Measurements from ENCODE around the gene TFF2. TPM values are rescaled to one million over a fixed set of nuclear protein-coding genes. Genes with fewer than 3 reads are reported as not detected.

Gene TFF2
- total and polyA plus RNA-seq, 2 of the 4 experiments (the other 2 are of a cell fraction) = not detected

GRCh38 chr21:42348762-42349161, 2.0 kb downstream of the TFF2 start:
- H2AK5ac ChIP-seq (ENCODE audit: low read depth, low read length) = no peak overlapping the region
- DNase-seq = no peak
- no peak overlapping the region for H2BK20ac ChIP-seq (ENCODE audit: low read depth, low read length)
- no peak overlapping the region for H2BK15ac ChIP-seq (ENCODE audit: low read depth, low read length)
- no peak overlapping the region for H3K14ac ChIP-seq (replicated peaks; ENCODE audit: low read depth, low read length)
- intact Hi-C loops (cut with micrococcal nuclease) (no loop called here), dilution Hi-C loops (cut with HindIII; ENCODE audit: low sequenced_read_pairs, unreplicated experiment) (no loop called here), in situ Hi-C loops (cut with MboI; ENCODE audit: low sequenced_read_pairs) (no loop called here)
- no peak overlapping the region for H3K56ac ChIP-seq (ENCODE audit: extremely low read depth, insufficient read depth, low read length)
- H4K91ac ChIP-seq (ENCODE audit: insufficient read depth, low read depth, low read length) = no peak overlapping the region
- no peak overlapping the region for H3K27ac ChIP-seq (ENCODE audit: insufficient read depth, low read length)
- POLR2A ChIA-PET (ENCODE audit: unreplicated experiment) = no interaction called here
- no peak overlapping the region for H3K4me3 ChIP-seq (ENCODE audit: insufficient read depth, low read depth, low read length)
- H2BK120ac ChIP-seq (ENCODE audit: low read depth, low read length) = no peak overlapping the region
- H3K9ac ChIP-seq (ENCODE audit: low read depth, low read length) = no peak overlapping the region
- H2AK9ac ChIP-seq (replicated peaks; ENCODE audit: low read depth, low read length, poor library complexity) = no peak overlapping the region
- no peaks in the 10 kb centered on the region for H4K20me1 ChIP-seq (ENCODE audit: insufficient read depth, low read length)
- H3K9me3 ChIP-seq (ENCODE audit: control insufficient read depth, insufficient read depth, low read length) = no peaks in the 10 kb centered on the region; the same call in 1 of the 2 replicates
- no TSS peak for BruUV-seq (replicated peaks)
- no peak overlapping the region for H3K18ac ChIP-seq (ENCODE audit: low read depth, low read length)
- no peaks in the 10 kb centered on the region for H3K36me3 ChIP-seq (ENCODE audit: control insufficient read depth, insufficient read depth, low read length)
- H3K27me3 ChIP-seq (ENCODE audit: control insufficient read depth, insufficient read depth, low read length) = peaks cover 19% of the 10 kb centered on the region; the same call in 1 of the 2 replicates
- H3K23ac ChIP-seq (ENCODE audit: low read depth, low read length) = no peak overlapping the region
- no peak overlapping the region for H2BK5ac ChIP-seq (ENCODE audit: low read depth, low read length, poor library complexity, severe bottlenecking)
- H3K4me2 ChIP-seq (ENCODE audit: low read depth, low read length) = no peak overlapping the region
- H4K8ac ChIP-seq (ENCODE audit: low read depth in 2 of 2, low read length in 2 of 2) = no peak overlapping the region
- H2AFZ ChIP-seq (replicated peaks; ENCODE audit: low read length, poor library complexity) = no peak overlapping the region
- H4K5ac ChIP-seq (ENCODE audit: low read depth, low read length) = no peak overlapping the region
- no peaks in the 10 kb centered on the region for H3K79me1 ChIP-seq (ENCODE audit: low read depth in 1 of 2, low read length in 2 of 2)
- no peak for ATAC-seq (ENCODE audit: low read depth)
- no peaks in the 10 kb centered on the region for H3K4me1 ChIP-seq (ENCODE audit: control insufficient read depth, insufficient read depth, low read length)
- CTCF ChIA-PET = no interaction called here
- TF ChIP-seq RAD21 (IDR thresholded peaks at IDR 0.05; ENCODE audit: low read length) (no peak), NFE2L2 (IDR thresholded peaks at IDR 0.05; ENCODE audit: low read depth, low read length) (no peak), CEBPB (IDR thresholded peaks at IDR 0.05; ENCODE audit: low read depth, low read length) (no peak), FOS (IDR thresholded peaks at IDR 0.05; ENCODE audit: low read depth, low read length) (no peak), POLR2A (IDR thresholded peaks at IDR 0.05; ENCODE audit: low read depth, low read length) (no peak), RCOR1 (IDR thresholded peaks at IDR 0.05; ENCODE audit: insufficient replicate concordance, low read length) (no peak), CHD1 (IDR thresholded peaks at IDR 0.05; ENCODE audit: low read depth, low read length) (no peak), USF2 (IDR thresholded peaks at IDR 0.05; ENCODE audit: low read depth, low read length) (no peak), MAZ (IDR thresholded peaks at IDR 0.05; ENCODE audit: borderline replicate concordance, low read depth, low read length) (no peak), RFX5 (IDR thresholded peaks at IDR 0.05; ENCODE audit: low read depth, low read length) (no peak)
- TF ChIP-seq, protein P1, sequence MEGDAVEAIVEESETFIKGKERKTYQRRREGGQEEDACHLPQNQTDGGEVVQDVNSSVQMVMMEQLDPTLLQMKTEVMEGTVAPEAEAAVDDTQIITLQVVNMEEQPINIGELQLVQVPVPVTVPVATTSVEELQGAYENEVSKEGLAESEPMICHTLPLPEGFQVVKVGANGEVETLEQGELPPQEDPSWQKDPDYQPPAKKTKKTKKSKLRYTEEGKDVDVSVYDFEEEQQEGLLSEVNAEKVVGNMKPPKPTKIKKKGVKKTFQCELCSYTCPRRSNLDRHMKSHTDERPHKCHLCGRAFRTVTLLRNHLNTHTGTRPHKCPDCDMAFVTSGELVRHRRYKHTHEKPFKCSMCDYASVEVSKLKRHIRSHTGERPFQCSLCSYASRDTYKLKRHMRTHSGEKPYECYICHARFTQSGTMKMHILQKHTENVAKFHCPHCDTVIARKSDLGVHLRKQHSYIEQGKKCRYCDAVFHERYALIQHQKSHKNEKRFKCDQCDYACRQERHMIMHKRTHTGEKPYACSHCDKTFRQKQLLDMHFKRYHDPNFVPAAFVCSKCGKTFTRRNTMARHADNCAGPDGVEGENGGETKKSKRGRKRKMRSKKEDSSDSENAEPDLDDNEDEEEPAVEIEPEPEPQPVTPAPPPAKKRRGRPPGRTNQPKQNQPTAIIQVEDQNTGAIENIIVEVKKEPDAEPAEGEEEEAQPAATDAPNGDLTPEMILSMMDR (conservative IDR thresholded peaks at IDR 0.05; ENCODE audit: low read depth, low read length) = no peak
- no peaks in the 10 kb centered on the region for H3K9me1 ChIP-seq (ENCODE audit: insufficient read depth, low read length)
- no peak overlapping the region for H3K4ac ChIP-seq (ENCODE audit: low read depth, low read length)
- WGBS, 2 experiments (ENCODE audit: extremely low coverage in 2 of 2, insufficient read length in 1 of 2) = 50% methylated on average over 1 of the region's 2 CpGs; no CpG with 5 or more reads in 1 of the 2 experiments
